SK-N-DZ (cell line): ENCODE measurements around the gene FNDC3B. TPM values are rescaled to one million over a fixed set of nuclear protein-coding genes. Genes with fewer than 3 reads are reported as not detected.
"Not testable (repeated sequence)": the region's sequence is repeated elsewhere in the genome, so short reads cannot be mapped to it uniquely, and the experiment has no call there.

Experiments
- DNase-seq: peaks from one replicate; pipeline ENCODE4 v3.0.0-alpha.2; 2015; ENCODE audit warnings: low spot score
- polyA plus RNA-seq, 2 experiments: library from polyadenylated mRNA; depleted of rRNA; stranded (reverse); fragments of >200 nt; gene quantifications; 2 replicates each; pipeline ENCODE4 v1.2.3, GENCODE V29; 2014

The FNDC3B gene
- 6.7 and 7.4 TPM in 2 replicates for polyA plus RNA-seq (2014; cell fraction: cytosol; rRNA removed)
- polyA plus RNA-seq (2014; cell fraction: nucleus; rRNA removed), result 6.4 and 8.8 TPM in 2 replicates

DNA sequence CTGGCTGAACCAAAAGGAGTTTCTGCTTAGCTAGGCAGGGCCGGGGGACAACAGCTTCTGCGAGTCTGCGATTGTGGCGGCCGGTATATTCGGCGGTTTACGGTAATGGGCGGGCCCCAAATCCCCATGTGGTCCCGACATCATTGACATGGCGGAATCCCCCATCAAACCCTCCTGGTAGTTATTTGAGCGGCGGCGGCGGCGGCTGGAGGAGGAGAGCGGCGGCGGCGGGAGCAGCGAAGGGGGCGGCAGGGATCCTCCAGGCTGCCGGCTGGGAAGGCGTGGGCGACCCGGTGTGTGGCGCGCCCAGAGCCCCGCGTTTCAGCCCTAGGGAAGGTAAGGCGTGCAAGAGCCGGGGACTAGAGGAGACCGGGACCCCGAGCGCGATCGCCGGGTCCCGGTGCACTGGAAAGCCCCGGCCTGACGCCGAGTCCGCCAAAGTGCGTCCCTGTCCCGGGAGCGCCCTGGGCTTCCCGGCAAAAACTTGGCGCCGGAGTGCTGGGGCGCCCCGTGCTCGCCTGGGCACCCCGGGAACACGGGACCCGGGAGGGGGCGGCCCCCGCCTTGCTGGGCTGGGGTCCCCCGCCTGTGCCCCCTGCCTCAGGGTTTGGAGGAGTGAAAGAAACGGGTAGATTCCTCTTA is at the start of gene FNDC3B:
FNDC3B (plus strand) TSS at position 143 of the 642 bp plus-strand sequence. CDS start 72,902 bp downstream, outside the sequence.
- DNase-seq, result peak; percentile 97

- not testable (repeated sequence) for DNase-seq
These were observed 49.1 kb upstream of the FNDC3B start for GRCh38 chr3:171990239-171990638.

- DNase-seq, result no peak
These were observed 48.2 kb upstream of the FNDC3B start for GRCh38 chr3:171991166-171991565.

DNA sequence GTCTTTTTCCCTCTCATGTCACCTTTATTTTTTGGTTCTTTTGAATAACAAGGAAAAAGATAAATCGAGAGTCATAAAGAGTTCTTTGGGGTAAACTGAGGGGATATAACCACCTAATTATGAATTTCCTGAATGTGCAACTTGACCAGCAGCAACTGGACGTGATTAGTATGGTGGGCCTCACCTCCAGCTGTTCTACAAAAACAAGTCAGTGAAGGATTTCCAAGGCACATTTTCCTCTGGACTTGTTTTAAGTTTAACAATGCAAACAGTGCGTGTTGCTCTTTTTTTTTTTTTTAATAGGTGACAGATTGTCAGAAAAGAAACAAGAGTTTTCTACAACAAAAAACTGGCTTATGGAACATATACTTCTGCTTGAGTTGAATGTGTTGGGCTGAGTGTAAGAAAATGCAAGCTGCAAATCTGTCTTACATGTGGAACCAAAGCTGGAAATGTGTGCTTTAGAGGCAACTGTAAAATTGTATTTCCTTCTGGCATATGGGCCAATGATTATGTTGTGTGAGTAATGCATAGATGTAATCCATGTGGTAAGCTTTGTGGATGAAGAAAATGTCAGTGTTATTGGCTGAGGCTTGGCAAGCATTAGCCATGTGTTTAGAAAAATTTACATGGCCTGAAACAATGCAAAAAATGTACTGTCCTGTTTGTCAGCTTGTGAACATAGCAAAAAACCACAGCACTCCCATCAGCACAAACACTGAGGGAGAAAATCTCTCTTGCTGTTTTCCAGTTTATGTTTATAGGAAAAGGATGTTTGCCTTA is 44.5 kb upstream of the FNDC3B start:
- DNase-seq, result no peak

DNA sequence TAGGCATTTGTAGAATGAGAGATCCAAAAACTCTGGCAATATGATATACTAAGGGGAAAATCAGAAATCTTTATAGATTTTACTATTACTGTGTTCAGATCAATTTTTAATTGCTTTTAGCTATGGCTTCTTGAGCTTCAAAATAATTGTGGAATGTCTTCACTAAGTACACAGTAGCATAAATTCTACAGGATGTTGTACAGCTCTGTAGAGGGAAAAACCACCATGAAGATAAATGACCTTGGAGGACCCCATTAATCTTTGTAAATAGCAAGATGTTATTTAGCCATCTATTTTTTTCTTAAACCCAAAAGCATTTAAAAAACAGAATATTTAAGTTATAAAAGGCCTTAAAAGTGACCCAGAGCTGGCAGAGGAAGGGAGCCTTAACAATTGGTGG is 43.9 kb upstream of the FNDC3B start:
- no peak for DNase-seq

- no peak for DNase-seq
These were observed 43.1 kb upstream of the FNDC3B start for GRCh38 chr3:171996178-171996817.

DNA sequence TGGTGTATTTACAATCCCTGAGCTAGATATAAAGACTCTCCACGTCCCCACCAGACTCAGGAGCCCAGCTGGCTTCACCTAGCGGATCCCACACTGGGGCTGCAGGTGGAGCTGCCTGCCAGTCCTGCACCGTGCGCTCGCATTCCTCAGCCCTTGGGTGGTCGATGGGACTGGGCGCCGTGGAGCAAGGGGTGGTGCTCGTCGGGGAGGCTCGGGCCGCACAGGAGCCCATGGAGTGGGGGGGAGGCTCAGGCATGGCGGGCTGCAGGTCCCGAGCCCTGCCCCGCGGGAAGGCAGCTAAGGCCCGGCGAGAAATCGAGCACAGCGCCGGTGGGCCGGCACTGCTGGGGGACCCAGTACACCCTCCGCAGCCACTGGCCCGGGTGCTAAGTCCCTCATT is 40.6 kb upstream of the FNDC3B start:
- DNase-seq, result not testable (repeated sequence)

DNA sequence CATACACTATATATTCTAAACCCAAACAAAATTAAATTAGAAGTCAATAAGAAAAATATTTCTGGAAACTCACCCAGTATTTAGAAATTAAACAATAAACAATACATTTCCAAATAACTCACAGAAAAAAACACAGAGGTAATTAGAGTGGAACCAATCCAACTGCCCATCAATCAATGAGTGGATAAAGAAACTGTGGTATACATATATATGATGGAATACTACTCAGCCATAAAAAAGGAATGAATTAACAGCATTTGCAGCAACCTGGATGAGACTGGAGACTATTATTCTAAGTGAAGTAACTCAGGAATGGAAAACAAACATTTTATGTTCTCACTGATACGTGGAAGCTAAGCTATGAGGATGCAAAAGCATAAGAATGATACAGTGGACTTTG is 37.8 kb upstream of the FNDC3B start:
- not testable (repeated sequence) for DNase-seq

DNA sequence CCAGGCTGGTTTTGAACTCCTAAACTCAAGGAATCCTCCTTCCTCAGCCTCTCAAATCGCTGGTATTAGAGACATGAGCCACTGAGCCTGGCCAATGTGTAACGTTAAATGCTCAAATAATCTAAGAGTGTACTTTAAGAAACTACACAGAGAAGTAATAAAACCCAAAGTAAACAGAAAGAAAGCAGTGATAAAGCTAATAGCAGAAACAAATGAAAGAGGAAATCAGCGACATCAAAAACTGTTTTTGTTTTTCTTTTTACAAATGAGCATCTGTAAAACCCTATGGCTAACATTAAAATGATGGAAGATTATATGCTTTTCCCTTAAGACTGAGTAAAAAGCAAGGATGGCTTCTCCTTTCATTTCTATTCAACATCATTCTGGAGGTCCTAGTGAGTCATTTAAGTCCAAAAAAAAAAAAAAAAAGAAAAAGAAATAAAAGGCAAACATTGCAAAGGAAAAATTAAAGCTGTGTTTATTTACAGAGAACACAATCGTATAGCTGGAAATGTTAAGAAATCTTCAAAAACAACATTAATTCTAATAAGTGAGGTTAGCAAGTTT is 36.8 kb upstream of the FNDC3B start:
- DNase-seq, result no peak

DNA sequence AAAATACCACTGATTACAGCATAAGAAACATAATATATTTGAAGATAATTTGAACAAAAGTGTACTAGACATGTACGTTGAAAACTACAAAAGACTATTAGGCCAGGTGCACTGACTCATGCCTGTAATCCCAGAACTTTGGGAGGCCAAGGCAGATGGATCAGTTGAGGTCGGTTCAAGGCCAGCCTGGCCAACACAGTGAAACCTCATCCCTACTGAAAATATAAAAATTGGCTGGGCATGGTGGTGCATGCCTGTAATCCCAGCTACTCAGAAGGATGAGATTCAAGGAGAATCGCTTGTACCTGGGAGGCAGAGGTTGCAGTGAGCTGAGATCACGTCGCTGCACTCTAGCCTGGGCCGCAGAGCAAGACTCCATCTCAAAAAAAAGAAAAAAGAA is 36.2 kb upstream of the FNDC3B start:
- no peak for DNase-seq

GRCh38 chr3:172007065-172007370 is 32.4 kb upstream of the FNDC3B start:
- DNase-seq, result no peak

GRCh38 chr3:172009803-172010202 is 29.6 kb upstream of the FNDC3B start:
- DNase-seq, result no peak

DNA sequence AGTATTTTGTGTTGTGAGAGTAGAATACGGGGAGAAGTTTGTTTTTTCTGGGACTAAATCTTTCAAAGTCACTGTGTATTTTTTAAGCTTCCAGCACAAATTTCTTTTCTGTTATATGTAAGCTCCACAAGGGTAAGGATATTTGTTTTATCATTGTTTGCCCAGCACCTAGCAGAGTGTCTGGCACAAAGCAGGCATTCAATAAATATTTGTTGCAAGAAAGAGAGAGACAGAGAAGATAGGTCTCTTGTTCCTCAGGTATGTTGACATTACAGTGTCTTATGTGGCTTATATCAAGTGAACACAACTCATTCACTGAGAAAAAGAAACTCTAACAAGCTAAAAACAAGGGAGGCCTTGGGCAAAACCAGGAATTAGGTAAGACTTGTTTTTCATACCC is 26.6 kb upstream of the FNDC3B start:
- no peak for DNase-seq

GRCh38 chr3:172014145-172014544 is 25.2 kb upstream of the FNDC3B start:
- no peak for DNase-seq

- DNase-seq, result no peak
These were observed 21.0 kb upstream of the FNDC3B start for GRCh38 chr3:172018364-172018763.

- DNase-seq, result no peak
These were observed 18.6 kb upstream of the FNDC3B start for GRCh38 chr3:172020763-172021162.

GRCh38 chr3:172021164-172021563 is 18.2 kb upstream of the FNDC3B start:
- DNase-seq, result no peak

DNA sequence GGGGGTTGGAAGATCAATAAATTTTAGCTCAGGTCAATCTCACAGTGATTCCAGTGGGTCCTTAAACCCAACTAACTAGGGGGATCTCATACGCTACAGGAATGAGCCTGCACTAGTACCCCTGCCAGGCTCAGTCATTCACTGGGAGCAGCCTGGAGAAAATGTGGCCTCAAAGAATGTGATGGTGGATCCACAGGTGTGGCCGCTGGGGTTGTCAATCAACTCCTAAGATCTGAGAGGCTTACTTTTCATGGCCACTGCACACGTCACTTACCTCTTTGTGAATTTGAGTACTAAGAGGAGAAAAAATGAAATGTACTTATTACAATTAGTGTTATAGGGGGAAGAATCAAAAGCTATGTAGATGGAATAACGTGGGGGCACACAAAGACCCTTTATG is 17.5 kb upstream of the FNDC3B start:
- DNase-seq, result no peak

GRCh38 chr3:172023915-172024314 is 15.5 kb upstream of the FNDC3B start:
- no peak for DNase-seq

- DNase-seq, result no peak
These were observed 14.7 kb upstream of the FNDC3B start for GRCh38 chr3:172024679-172025078.

- no peak for DNase-seq
These were observed 9.8 kb upstream of the FNDC3B start for GRCh38 chr3:172029425-172030098.

DNA sequence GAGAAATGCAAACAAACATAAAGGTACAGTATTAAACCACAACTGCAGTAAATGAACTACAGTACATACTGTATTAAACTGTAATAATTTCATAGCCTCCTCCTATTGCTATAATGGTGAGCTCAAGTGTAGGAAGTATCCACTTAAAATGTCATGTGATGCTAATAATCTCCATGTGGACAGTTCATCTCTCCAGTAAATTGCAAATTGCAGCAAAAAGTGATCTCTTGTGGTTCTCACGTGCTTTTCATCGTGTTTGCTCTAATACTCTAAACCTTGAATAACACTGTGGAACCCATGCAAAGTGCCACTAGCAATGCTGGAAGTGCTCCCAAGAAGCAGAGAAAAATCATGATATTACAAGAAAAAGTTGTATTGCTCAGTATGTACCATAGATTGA is 9.2 kb upstream of the FNDC3B start:
- DNase-seq, result no peak
